Activated gamma-delta T cell (primary cell): ENCODE data around the gene LMLN.
"Not testable (repeated sequence)": the region's sequence is repeated elsewhere in the genome, so short reads cannot be mapped to it uniquely, and the experiment has no call there.

Experiments used
- DNase-seq: peaks from one replicate; lab custom pipeline; 2025; lab: John Stamatoyannopoulos, UW

The LMLN gene

DNA sequence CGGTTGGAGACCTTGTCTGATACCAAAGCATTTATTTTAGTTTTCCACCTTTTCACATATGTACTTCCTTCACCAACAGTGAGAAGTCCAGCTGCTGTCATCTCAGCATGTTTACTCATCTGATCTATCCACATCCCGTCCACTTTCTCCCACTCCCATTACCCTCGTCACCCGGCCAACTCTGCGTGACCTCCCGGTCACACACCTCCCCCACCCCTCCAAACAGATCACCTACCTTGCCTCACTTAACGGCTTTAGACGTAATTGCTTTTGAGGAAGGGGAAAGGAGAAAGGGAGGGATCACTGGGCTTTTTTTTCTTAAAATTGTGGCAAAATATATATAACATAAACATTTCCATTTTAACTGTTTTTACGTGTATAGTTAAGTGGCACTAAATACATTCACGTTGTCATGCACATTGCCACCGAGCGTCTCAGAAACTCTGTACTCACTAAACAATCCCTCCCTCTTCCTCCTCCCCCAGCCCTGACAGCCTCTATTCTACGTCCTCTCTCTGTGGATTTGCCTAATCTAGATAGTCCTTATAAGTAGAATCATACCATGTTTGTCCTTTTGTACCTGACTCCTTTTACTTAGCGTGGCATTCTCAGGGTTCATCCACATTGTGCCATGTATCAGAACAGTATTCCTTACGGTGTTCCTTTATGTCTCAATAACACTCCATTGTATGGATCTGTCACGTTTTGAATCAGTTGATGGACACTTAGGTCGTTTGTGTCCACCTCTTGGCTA, 67.2 kb downstream of the LMLN start:
- DNase-seq, result no peak

DNA sequence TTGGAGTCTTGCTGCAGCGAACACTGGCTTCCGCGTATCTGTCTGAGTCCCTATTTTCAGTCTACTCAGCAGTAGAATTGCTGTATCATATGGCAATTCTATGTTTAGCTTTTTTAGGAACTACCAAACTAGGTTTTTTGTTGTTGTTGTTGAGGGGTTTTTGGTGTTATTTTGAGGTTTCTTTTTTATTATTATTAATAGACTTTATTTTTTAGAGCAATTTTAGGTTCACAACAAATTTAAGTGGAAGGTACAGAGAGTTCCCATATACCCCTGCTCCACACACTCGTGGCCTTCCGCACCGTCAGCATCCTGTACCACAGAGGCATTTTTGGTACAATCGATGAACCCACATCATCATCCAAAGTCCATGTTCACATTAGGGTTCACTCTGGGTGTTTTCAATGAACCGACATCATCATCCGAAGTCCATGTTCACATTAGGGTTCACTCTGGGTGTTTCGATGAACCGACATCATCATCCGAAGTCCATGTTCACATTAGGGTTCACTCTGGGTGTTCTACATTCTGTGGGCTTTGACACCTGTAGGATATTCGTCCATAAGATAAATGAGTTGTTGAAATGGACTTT, 67.9 kb downstream of the LMLN start:
- no peak for DNase-seq

DNA sequence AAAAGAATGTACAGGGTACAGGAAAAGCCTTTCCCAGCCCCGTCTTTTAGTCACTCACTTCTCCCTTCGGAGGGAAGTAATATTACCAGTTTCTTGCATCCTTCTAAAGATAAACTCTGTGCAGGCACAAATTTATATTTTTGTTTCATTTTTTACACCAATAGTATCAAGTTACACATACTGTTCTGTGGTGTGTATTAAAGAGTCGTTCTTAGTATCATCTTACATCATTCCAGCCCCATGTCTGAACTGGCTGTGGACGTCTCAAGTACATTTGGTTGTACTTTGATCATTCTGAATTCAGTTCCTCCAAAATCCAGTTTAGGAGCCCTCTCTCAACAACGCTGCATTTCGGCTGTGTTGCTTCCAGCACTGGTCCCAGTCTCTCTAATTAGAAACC, 68.7 kb downstream of the LMLN start:
- no peak for DNase-seq

DNA sequence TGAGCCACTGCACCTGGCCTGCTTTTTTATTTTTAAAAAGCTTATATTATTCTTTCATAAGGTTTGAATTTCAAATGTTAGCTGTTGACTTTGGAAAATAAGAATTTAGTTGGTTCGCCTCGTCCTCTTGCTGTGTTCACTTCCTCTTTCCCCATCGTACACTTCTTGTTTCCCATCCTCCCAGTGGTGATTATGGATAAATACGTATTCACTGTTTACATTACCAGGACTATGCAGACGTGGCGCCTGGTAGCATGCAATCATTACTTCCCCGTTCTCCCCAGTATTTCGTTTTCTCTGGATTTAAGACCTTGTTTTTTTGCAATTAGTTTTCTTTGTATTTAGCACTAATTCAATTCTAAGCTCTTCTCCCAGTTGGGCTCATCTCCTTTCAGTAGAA, 70.1 kb downstream of the LMLN start:
- DNase-seq, result no peak

DNA sequence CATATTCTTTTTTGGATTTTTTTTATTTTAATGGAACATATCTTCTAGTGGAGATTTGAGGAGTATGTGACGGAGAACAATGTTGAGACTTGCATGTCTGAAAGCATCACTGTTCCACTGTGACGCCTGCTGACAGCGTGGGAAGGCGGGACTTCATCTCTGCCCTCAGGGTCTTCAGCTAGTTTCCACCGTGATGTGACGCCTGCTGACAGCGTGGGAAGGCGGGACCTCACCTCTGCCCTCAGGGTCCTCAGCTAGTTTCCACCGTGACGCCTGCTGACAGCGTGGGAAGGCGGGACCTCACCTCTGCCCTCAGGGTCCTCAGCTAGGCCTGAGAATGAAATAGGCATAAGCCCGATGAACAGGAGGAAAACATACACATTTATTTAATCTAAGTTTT, 70.7 kb downstream of the LMLN start:
- no peak for DNase-seq

DNA sequence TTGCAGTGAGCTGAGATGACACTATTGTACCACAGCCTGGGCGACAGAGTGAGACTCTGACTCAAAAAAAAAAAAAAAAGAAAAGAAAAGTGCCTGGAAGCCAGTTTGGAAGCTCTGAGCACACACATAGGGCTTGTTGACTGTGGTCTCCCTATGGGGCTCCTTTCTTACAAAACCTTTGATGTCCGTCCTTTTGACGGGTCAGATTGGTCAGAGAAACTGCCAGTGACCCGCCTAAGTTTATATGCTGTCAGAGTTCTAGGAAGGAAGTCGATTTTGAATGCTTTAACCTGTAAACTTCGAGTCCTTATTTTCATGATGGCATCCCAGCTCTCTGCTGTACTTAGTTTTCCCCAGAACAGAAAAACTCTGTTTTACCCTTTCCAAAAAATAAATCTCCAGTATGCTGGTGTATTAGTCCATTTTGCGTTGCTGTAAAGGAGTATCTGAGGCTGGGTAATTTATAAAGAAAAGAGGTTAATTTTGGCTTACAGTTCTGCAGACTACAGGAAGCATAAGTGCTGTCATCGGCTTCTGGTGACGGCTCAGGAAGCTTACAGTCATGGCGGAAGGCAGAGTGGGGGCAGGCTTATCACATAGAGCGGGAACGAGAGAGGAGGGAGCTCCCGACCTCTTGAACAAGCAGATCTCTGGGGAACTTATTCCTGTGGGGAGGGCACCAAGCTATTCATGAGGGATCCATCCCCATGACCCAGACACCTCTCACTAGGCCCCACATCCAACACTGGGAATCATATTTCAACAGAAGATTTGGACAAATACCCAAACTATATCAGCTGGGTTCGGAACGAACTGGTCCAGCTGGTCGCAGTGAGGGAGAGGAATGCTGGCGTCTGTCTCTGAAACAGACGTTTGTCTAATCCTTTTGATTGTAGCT, 72.3 kb downstream of the LMLN start:
- DNase-seq, result no peak

DNA sequence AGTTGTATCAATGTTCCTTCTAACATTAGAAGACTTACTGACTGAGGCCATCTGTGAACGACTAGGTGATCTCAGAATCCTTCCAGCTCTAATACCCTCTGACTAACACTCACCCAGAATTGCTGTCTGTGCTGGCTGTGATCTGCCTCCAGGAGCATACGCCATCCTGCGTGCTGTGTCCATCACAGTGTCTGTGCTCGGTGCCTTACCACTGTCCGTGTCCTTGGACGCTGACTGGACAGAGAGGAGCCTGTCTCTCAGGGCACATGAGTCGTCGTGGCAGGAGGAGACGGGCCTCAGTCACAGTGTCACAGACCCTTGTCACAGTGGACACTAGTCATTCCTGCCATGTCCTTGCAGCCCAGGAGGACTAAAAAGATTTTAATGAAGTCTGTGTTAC, 83.1 kb downstream of the LMLN start:
- no peak for DNase-seq

DNA sequence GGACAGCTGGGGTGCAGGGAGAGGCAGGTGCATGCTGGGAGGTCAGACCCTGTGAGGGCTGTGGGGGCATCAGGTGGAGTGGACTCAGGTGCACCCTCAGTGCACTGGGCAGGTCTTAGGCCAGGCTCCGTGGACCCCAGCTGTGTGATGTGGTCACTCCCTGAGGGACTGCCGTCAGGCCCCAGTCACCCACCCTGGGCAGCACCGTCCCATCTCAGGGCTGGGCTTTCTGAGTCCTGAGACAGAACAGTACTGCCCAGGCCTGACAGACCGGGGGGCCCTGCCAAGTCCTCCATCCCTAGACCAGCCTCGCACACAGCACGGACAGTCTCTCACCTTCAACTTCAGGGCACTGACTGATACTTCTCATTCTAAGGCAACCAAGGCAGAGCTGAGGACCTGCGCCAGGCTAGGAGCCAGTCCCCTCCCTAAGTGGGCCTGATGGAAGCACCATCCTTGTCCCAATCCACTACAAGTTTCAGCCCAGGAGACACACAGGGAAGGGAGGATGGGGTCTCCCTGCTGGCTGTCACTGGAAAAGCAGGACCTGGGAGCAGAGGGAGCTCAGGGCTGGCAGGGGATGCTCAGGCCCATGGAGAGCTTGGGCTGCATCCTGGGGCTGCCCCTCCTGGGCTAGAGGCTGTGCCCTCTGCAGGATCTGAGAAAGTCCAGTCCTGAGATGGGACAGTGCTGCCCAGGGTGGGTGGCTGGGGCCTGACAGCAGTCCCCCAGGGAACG, 86.3 kb downstream of the LMLN start:
- no peak for DNase-seq

DNA sequence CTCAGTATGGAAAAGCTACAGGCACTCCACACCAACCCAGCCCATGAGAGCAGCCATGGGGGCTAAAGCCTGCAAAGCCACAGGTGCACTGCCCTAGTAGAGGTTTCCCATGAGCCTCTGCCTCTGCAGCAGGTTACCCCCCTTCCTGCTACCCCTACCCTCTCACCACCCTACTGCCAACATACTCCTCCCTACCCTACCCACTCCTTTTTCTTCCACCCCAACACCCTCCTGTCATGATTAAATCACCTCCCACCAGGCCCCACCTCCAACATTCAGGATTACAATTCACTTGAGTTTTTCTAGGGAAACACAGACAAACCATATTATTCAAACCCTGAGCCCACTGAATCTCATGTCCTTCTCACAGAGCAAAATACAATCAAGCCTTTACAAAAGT, 88.4 kb downstream of the LMLN start:
- DNase-seq, result no peak

DNA sequence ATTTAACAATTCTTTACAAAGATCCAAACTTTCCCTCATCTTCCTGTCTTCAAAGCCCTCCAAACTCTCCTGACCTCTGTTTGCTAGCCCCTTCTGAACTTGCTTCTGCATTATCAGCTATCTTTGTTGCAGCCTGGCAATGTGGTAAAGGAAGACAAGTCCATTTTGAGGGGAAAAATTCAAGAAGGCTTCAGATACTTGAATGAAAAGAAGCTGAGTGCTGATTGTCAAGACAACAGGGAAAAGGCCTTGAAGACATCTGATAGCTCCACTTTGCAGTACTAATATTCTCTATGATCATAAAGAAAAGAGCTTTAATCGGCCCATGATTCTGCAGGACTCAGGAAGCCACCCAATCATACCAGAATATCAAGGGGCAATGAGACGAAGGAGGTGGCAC, 91.8 kb downstream of the LMLN start:
- no peak for DNase-seq

DNA sequence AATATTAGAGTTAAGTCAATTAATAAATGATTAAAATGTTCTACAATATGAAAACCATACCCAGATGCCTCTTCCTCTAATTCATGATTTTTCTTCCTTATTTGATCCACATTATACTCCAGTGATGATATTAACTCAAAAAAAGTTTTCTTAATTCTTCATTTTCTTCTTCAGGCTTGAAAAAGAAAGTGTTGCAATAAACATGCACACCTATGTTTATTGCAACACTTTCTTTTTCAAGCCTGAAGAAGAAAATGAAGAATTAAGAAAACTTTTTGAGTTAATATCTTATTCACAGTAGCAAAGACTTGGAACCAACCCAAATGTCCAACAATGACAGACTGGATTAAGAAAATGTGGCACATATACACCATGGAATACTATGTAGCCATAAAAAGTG, 93.4 kb downstream of the LMLN start:
- DNase-seq, result not testable (repeated sequence)

DNA sequence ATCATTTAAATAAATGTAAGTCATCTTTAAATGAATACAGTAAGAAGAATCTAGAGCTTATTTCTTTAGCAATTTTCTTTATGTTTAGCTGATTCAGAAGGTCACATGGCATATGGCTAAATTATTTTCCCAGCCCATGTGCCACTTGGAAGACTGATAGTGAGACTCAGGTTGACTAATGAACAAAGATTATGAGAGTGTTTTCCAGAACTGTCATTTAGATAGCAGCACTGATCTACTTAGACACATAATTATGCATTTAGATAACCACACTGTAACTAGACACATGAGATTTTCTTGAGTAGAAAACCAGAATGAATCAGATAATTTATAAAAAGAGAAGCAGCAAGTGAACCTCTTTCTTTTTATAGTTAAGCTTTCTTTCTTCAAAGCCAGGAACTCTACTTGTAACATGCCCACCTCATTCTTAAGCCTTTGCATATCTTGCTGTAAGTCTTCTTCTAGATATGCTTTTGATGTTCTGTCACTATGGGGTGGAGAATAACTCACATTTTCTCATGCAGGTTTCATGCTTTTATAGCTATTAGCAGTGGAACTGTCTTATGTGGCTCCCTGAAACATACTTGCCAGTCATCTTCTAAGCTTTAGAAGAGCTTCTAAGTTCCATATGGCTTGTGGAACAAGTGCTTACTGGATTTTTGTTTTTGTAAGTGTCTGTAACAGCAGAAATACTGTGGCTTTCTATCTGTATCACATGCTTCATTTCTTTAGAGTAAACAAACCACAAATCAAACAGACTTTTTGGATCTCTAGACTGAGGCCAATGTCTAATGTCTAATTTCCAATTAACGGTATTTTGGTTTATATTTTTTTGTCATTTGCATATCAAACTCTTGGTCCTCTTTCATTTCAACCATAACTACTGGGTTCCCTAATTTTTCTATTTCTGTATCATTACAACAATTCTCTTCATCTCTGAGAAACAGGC, 101.4 kb downstream of the LMLN start:
- no peak for DNase-seq

DNA sequence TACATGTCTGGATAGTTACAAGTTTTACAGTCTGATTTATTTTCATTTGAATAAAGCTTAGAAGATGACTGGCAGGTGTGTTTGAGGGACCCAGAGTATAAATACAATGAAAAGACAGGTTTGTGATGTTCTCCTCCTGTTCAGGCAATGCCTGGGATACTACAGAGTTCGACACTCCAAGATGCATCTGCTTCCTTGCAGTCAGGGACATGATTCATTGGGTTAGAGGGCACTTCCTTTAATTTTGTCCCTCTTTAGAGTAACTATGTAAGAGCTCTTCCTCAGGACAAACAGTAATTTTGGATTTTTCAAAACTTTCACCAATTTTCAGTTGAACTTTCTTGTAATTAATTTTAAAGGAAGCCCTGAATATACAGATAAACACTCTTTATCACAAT, 102.0 kb downstream of the LMLN start:
- DNase-seq, result no peak

DNA sequence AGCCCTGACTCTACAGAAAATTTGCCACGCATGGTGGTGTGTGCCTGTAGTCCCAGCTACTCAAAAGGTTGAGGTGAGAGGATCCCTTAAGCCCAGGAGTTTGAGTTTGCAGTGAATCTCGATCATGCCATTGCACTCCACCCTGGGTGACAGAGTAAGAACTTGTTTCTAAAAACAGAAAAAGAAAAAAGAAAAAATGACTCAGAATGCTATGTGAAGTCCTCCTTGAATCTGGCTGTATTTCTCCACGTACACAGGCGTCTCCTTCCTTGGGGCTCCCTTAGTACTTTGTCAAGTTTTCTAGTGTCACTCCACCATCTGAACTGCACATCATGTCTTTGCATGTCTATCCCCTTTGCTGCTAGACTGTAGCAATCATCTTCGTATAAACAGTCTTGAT, 104.4 kb downstream of the LMLN start:
- no peak for DNase-seq

DNA sequence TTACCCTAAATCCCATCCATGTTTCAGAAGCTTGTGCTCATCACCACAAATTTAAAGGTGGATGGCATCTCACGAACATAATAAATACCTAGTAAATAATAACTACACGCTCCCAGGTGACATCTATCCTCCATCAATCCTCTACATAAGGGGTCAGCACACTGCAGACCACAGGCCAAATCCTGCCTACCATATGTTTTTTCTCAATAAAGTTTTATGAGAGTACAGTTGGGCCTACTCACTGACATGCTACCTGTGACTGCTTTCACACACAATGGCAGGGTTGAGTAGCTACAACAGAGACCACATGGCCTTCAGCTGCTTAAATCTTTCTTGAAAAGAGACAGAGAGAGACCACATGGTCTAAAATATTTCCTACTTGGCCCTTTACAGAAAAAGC, 105.9 kb downstream of the LMLN start:
- no peak for DNase-seq

DNA sequence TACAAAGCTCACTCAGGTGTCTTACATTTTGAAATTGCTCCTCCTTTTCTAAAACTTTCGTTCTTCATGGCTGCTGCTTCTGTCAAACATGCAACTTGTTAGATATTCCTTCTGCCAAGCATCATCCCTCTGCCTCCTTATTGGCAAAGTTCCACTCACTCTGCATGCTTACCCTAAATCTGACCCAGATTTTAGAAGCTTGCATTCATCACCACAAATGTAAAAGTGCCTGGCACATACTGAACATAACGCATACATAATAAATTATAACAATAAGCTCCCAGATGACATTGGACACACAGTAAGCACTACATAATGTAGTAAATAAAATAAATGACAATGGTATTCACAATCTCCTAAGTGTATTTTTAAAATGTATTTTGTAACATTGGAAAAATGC, 107.4 kb downstream of the LMLN start:
- no peak for DNase-seq

DNA sequence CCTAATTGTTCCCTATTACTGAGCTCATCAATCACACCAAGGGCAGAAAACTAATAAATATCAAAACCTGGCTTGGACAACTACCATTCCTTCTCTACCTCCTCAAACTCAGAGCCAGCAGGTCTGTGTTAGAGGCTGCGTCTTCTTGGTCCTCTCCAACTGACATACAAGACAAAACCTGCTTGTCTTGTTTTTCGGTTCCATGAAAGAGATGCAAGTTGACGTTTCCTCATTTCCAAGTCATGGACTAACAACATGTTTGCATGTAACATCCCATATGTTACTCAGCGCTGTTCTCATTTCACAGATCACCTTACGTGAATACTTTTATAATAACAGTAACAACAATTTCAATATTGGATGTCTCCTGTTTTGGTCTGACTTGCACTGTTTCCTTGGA, 110.9 kb downstream of the LMLN start:
- no peak for DNase-seq

DNA sequence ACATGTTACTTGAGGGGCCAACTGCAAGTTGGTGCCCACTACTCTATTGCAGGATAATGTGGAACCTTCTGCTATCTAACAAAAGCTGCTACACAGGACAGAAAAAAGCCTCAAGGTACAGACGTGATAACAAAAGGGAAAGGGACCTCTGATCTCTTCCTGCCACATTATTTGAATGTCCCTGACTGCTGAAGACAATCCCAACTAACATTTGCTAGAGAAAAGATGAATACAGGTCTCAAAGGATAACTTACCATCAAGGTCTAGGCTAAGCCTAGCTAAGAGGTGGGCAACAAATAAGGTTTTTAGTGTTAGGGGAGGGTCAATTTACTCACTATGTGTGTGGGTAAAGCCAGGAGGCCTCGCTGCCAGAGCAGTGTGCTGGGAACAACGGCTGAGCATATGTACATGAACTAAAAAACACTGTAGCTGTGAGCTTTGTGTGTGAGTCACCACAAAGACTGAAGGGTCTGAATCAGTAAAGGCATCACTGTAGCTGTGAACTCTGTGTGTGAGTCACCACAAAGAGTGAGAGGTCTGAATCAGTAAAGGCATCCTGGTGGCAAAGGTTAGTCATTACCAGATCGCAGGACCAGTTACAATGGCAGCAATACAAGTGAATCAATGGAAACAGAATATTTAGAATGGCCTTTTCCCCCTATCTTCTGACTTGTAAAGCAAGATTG, 111.7 kb downstream of the LMLN start:
- DNase-seq, result no peak

DNA sequence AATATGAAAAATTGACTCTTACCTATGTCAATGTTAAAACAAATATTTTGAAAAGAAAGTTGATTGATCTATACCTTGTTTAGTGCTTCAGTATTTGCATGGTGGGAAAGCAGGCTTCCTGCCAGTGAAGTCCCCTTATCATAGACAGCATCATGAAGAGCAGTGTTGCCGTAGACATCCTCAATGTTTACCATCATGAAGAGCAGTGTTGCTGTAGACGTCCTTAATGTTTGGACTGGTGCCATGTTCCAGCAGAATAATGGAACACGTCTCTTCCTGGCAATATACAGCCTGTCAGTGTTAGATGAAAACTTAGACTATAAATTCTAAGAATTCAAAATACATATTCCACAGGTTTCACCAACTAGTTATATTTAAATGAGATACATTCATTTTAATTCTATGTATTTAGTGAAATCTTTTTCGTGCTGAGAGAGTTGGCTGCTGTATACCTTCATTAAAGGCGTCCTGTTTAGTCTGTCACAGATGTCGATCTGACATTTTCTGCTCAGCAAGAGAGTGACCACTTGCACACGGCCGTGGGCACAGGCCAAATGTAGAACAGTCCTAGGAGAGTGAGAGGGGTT, 116.8 kb downstream of the LMLN start:
- no peak for DNase-seq
